Esophagus squamous epithelium (tissue), 5 donors: ENCODE data around the gene SLC29A1. TPM values are rescaled to one million over a fixed set of nuclear protein-coding genes. Genes with fewer than 3 reads are reported as not detected.
"Not testable (repeated sequence)": the region's sequence is repeated elsewhere in the genome, so short reads cannot be mapped to it uniquely, and the experiment has no call there.

Experiments
- DNase-seq: peaks from one replicate; lab custom pipeline; 2025; lab: John Stamatoyannopoulos, UW
- H3K27ac ChIP-seq, 4 donors: fragments of 200-600 bp; sonication (generic); one replicate each; pipeline ENCODE4 v1.5.1; 2016 to 2019; ENCODE audit warnings: mild to moderate bottlenecking in 1 of 4
- H3K27me3 ChIP-seq, 4 donors: fragments of 200-600 bp; sonication (generic); 1 replicate in 3 of 4; 2 replicates in 1 of 4; pipeline versions ENCODE4 v1.5.1 to v1.6.0; 2017 to 2021; ENCODE audit warnings: antibody characterized with exemption in 1 of 4
- H3K36me3 ChIP-seq, 3 donors: fragments of 200-600 bp; sonication (generic); one replicate each; pipeline ENCODE4 v1.5.1; 2016 to 2019
- H3K4me1 ChIP-seq, 3 donors: fragments of 200-600 bp; sonication (generic); one replicate each; pipeline ENCODE4 v1.5.1; 2017 to 2019
- H3K4me3 ChIP-seq, 4 donors: fragments of 200-600 bp; sonication (generic); 1 replicate in 3 of 4; 2 replicates in 1 of 4; pipeline ENCODE4 v1.5.1; 2016 to 2019; ENCODE audit warnings: mild to moderate bottlenecking in 2 of 4, moderate library complexity in 1 of 4
- H3K9me3 ChIP-seq, 3 donors: fragments of 200-600 bp; sonication (generic); one replicate each; pipeline ENCODE4 v1.5.1; 2016 to 2019
- CTCF ChIP-seq, 6 experiments: fragments of 450-650 bp in 4 of 6; fragments of 200-600 bp in 2 of 6; sonication (generic) in 2 of 6; IDR thresholded peaks; one replicate each; pipeline ENCODE4 v1.5.1; 2016 to 2019; ENCODE audit warnings: antibody characterized with exemption in 6 of 6, mild to moderate bottlenecking in 4 of 6, moderate library complexity in 4 of 6
- POLR2A ChIP-seq, 4 donors: fragments of 450-650 bp; IDR thresholded peaks; one replicate each; pipeline ENCODE4 v1.6.1; 2017; ENCODE audit warnings: antibody characterized with exemption in 4 of 4, mild to moderate bottlenecking in 4 of 4, moderate library complexity in 3 of 4
- WGBS, 2 donors: methylation state at CpG; one replicate each; pipeline ENCODE4 v1.1.5; 2018; 5-methylcytosine and 5-hydroxymethylcytosine counted together
- intact Hi-C: fragments of 100-400 bp; cut with DNase I; formaldehyde crosslinking; loops from one replicate; pipeline ENCODE4 v1.15.0; 2022
- total RNA-seq, 4 donors: library from RNA; depleted of rRNA; stranded (reverse); fragments of >200 nt; gene quantifications; one replicate each; pipeline ENCODE4 v1.1.0, GENCODE V29; 2016
- donor health status: DM: yes; HTN: yes; CAD: no.

SLC29A1 gene
- total RNA-seq, 4 donors from 2014 or later = 12.7 to 24.8 (median 22.3) TPM

GRCh38 chr6:44182911-44183390, 40.4 kb upstream of the SLC29A1 start:
- TF ChIP-seq POLR2A (IDR thresholded peaks at IDR 0.05) = no peak
- Histone ChIP-seq H3K4me3 (no peak overlapping the region), H3K36me3 (no peaks in the 10 kb centered on the region), H3K4me1 (peaks cover 0 to 55% (median 4%) of the 10 kb centered on the region in 3 donors), H3K27ac (peak overlapping the region in 2 of 4 donors; percentile 19 to 42), H3K9me3 (no peaks in the 10 kb centered on the region), H3K27me3 (peaks cover 0 to 6% (median 0%) of the 10 kb centered on the region in 4 donors)
- no peak for DNase-seq
- intact Hi-C loops = no loop called here
- WGBS, 2 donors = 92 to 100% methylated on average over 3 to 4 of the region's 4 CpGs

GRCh38 chr6:44183783-44184182, 39.6 kb upstream of the SLC29A1 start:
- peaks cover 0 to 6% (median 0%) of the 10 kb centered on the region in 4 donors for H3K27me3 ChIP-seq
- no peak overlapping the region for H3K27ac ChIP-seq
- no peak for TF ChIP-seq CTCF (IDR thresholded peaks at IDR 0.05)
- no peak for TF ChIP-seq POLR2A (IDR thresholded peaks at IDR 0.05)
- no peak for DNase-seq
- no peak overlapping the region for H3K4me3 ChIP-seq
- WGBS, 2 donors = 76 to 78% methylated on average over 6 to 9 of the region's 9 CpGs
- H3K36me3 ChIP-seq = no peaks in the 10 kb centered on the region
- peaks cover 0 to 47% (median 0%) of the 10 kb centered on the region in 3 donors for H3K4me1 ChIP-seq
- H3K9me3 ChIP-seq = no peaks in the 10 kb centered on the region
- intact Hi-C loops = no loop called here

- H3K4me3 ChIP-seq, H3K9me3 ChIP-seq, H3K27me3 ChIP-seq, intact Hi-C loops, DNase-seq, H3K36me3 ChIP-seq: not testable (repeated sequence)
- WGBS, 2 donors = 58 to 66% methylated on average over 6 to 7 of the region's 7 CpGs
- Histone ChIP-seq H3K27ac (peak overlapping the region in 1 of 4 donors; percentile 31), H3K4me1 (peaks cover 0 to 38% (median 0%) of the 10 kb centered on the region in 3 donors)
These were observed 38.0 kb upstream of the SLC29A1 start for GRCh38 chr6:44185356-44185755.

- intact Hi-C loops = no loop called here
- peak overlapping the region in 3 of 4 donors; percentile 14 to 38 (median 31) for H3K27ac ChIP-seq
- H3K36me3 ChIP-seq = no peaks in the 10 kb centered on the region
- peaks cover 0 to 6% (median 0%) of the 10 kb centered on the region in 4 donors for H3K27me3 ChIP-seq
- no peak overlapping the region for H3K4me3 ChIP-seq
- TF ChIP-seq POLR2A (IDR thresholded peaks at IDR 0.05) = no peak
- TF ChIP-seq CTCF (IDR thresholded peaks at IDR 0.05) = no peak
- DNase-seq = no peak
- peaks cover 0 to 38% (median 0%) of the 10 kb centered on the region in 3 donors for H3K4me1 ChIP-seq
- no peaks in the 10 kb centered on the region for H3K9me3 ChIP-seq
- 57 to 61% methylated on average over 7 of the region's 9 CpGs for WGBS, 2 donors
These were observed 37.3 kb upstream of the SLC29A1 start for GRCh38 chr6:44185953-44186634.

- Histone ChIP-seq H3K4me3 (no peak overlapping the region), H3K36me3 (no peaks in the 10 kb centered on the region), H3K4me1 (peaks cover 0 to 38% (median 0%) of the 10 kb centered on the region in 3 donors), H3K9me3 (no peaks in the 10 kb centered on the region), H3K27me3 (peaks cover 0 to 6% (median 0%) of the 10 kb centered on the region in 4 donors), H3K27ac (peak overlapping the region in 3 of 4 donors; percentile 31 to 39 (median 32))
- TF ChIP-seq POLR2A (IDR thresholded peaks at IDR 0.05) (no peak), CTCF (IDR thresholded peaks at IDR 0.05) (no peak)
- 76 to 90% methylated on average over 4 to 5 of the region's 7 CpGs for WGBS, 2 donors
- no peak for DNase-seq
- intact Hi-C loops = no loop called here
These were observed 36.8 kb upstream of the SLC29A1 start for GRCh38 chr6:44186635-44187025.

GRCh38 chr6:44188819-44189218, 34.6 kb upstream of the SLC29A1 start:
- Histone ChIP-seq H3K4me1 (peaks cover 0 to 27% (median 0%) of the 10 kb centered on the region in 3 donors), H3K9me3 (no peaks in the 10 kb centered on the region), H3K36me3 (no peaks in the 10 kb centered on the region), H3K4me3 (no peak overlapping the region), H3K27ac (no peak overlapping the region), H3K27me3 (peaks cover 0 to 6% (median 0%) of the 10 kb centered on the region in 4 donors)
- intact Hi-C loops = no loop called here
- TF ChIP-seq POLR2A (IDR thresholded peaks at IDR 0.05) (no peak), CTCF (IDR thresholded peaks at IDR 0.05) (no peak)
- 85 to 94% methylated on average over 2 of the region's 2 CpGs for WGBS, 2 donors
- DNase-seq = no peak
